Thoracic aorta (tissue), 2 donors: Measurements from ENCODE around the gene ERMAP. TPM values are rescaled to one million over a fixed set of nuclear protein-coding genes. Genes with fewer than 3 reads are reported as not detected.

Experiments
- ATAC-seq: fragments of 150-250 bp; one replicate; pipeline ENCODE4 v1.8.0; 2017; ENCODE audit warnings: low read depth; ENCODE audit not compliant: insufficient number of reproducible peaks, low FRiP score
- DNase-seq: peaks from one replicate; pipeline ENCODE4 v3.0.0-alpha.2; 2020; ENCODE audit warnings: low spot score
- H3K27ac ChIP-seq, 2 donors: fragments of 200-600 bp; sonication (generic); 1 replicate in 1 of 2; 2 replicates in 1 of 2; pipeline ENCODE4 v1.5.1; 2016; ENCODE audit warnings: mild to moderate bottlenecking in 2 of 2, moderate library complexity in 2 of 2
- H3K27me3 ChIP-seq: fragments of 200-600 bp; sonication (generic); replicated peaks from 2 replicates; pipeline ENCODE4 v1.6.0; 2016; ENCODE audit warnings: mild to moderate bottlenecking; ENCODE audit not compliant: insufficient read depth
- H3K36me3 ChIP-seq: fragments of 200-600 bp; sonication (generic); one replicate; pipeline ENCODE4 v1.5.1; 2016
- H3K4me1 ChIP-seq, 2 donors: fragments of 200-600 bp; sonication (generic); 1 replicate in 1 of 2; 2 replicates in 1 of 2; pipeline versions ENCODE4 v1.5.1 to v1.6.0; 2016; ENCODE audit warnings: low read depth in 2 of 2, mild to moderate bottlenecking in 1 of 2; ENCODE audit not compliant: control insufficient read depth in 1 of 2
- H3K4me3 ChIP-seq: fragments of 200-600 bp; sonication (generic); 2 replicates; pipeline ENCODE4 v1.5.1; 2016; ENCODE audit warnings: mild to moderate bottlenecking
- H3K9me3 ChIP-seq: fragments of 200-600 bp; sonication (generic); 2 replicates; pipeline ENCODE4 v1.5.1; 2016
- total RNA-seq, 2 donors: library from RNA; depleted of rRNA; stranded (reverse); fragments of >200 nt; gene quantifications; one replicate each; pipeline versions ENCODE4 v1.1.0 to v1.2.3, GENCODE V29; 2016
- TF ChIP-seq, protein P1 (sequence below): fragments of 200-600 bp; sonication (generic); IDR thresholded peaks from one replicate; pipeline ENCODE4 v1.5.1; 2019; ENCODE audit warnings: antibody characterized with exemption

Gene ERMAP
- total RNA-seq, 2 donors from 2014 or later = 7.0 to 18.0 TPM

- no peak for ATAC-seq
- Histone ChIP-seq H3K27ac (no peak overlapping the region), H3K27me3 (no peaks in the 10 kb centered on the region), H3K36me3 (no peaks in the 10 kb centered on the region), H3K9me3 (no peaks in the 10 kb centered on the region), H3K4me3 (no peak overlapping the region), H3K4me1 (no peaks in the 10 kb centered on the region)
- TF ChIP-seq, protein P1, sequence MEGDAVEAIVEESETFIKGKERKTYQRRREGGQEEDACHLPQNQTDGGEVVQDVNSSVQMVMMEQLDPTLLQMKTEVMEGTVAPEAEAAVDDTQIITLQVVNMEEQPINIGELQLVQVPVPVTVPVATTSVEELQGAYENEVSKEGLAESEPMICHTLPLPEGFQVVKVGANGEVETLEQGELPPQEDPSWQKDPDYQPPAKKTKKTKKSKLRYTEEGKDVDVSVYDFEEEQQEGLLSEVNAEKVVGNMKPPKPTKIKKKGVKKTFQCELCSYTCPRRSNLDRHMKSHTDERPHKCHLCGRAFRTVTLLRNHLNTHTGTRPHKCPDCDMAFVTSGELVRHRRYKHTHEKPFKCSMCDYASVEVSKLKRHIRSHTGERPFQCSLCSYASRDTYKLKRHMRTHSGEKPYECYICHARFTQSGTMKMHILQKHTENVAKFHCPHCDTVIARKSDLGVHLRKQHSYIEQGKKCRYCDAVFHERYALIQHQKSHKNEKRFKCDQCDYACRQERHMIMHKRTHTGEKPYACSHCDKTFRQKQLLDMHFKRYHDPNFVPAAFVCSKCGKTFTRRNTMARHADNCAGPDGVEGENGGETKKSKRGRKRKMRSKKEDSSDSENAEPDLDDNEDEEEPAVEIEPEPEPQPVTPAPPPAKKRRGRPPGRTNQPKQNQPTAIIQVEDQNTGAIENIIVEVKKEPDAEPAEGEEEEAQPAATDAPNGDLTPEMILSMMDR = no peak
- no peak for DNase-seq
Observed at GRCh38 chr1:42873670-42874069, 56.7 kb downstream of the ERMAP start.

DNA sequence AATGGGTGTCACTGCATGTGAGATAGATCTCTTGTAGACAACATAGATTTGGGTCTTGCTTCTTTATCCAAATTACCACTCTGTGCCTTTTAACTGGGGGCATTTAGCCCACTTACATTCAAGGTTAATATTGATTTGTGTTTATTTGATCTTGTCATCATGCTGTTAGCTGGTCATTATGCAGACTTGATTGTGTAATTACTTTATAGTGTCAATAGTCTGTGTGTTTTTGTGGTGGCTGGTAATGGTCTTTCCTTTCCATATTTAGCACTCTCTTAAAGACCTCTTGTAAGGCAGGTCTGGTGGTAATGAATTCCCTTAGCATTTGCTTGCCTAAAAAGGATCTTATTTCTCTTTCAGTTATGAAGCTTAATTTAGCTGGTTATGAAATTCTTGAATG, 59.1 kb downstream of the ERMAP start:
- no peak for ATAC-seq

DNA sequence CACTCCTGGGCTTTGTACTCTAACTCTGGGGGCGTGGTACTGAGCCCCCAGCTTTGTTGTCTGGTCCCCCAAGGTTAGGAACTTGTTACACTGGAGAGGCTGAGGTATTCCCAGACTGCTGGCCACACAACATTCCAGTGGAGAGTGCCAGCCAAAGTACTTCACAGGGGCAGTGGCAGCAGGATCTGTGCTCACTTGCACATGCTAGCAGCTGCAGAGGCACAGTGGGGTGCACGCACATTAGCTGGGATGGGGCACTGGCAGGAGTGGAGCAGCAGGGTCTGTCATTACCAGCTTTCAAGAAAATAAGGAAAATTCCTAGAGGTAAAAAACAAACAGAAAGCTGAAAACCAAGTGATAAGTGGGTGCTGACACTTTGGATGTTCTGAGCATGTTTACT, 60.5 kb downstream of the ERMAP start:
- Histone ChIP-seq H3K4me3 (no peak overlapping the region), H3K9me3 (no peaks in the 10 kb centered on the region), H3K4me1 (no peaks in the 10 kb centered on the region), H3K27me3 (no peaks in the 10 kb centered on the region), H3K27ac (no peak overlapping the region), H3K36me3 (no peaks in the 10 kb centered on the region)
- DNase-seq = no peak
- TF ChIP-seq, protein P1 = no peak
- no peak for ATAC-seq

More for the DNA sequence above, 59.1 kb downstream of the ERMAP start:
- Histone ChIP-seq H3K4me3 (no peak overlapping the region), H3K4me1 (no peaks in the 10 kb centered on the region), H3K36me3 (no peaks in the 10 kb centered on the region), H3K27ac (no peak overlapping the region), H3K9me3 (no peaks in the 10 kb centered on the region), H3K27me3 (no peaks in the 10 kb centered on the region)
- TF ChIP-seq, protein P1 = no peak
- DNase-seq = no peak

DNA sequence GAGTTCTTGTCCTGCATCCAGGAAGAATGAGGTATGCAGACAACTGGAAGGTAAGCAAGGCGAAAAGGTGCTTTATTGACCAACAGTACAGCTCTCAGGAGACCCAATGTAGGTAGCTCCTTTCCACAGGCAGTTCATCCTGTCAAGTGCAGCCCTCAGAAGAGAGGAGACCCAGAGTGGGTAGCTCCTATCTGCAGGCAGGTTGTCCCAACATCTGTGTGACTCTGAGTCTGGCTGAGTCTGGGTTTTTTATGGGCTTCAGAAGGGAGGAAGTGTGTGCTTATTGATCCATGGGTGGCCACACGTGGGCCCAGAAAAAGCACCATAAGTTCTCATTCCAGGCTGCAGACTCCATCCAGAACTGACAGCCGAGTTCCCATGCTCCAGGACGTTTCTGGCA, 63.5 kb downstream of the ERMAP start:
- H3K4me1 ChIP-seq = no peaks in the 10 kb centered on the region
- TF ChIP-seq, protein P1 = no peak
- H3K4me3 ChIP-seq = no peak overlapping the region
- no peak overlapping the region for H3K27ac ChIP-seq
- no peak for DNase-seq
- ATAC-seq = no peak
- H3K36me3 ChIP-seq = no peaks in the 10 kb centered on the region
- H3K9me3 ChIP-seq = no peaks in the 10 kb centered on the region
- H3K27me3 ChIP-seq = no peaks in the 10 kb centered on the region

GRCh38 chr1:42886046-42886739, 69.3 kb downstream of the ERMAP start:
- no peaks in the 10 kb centered on the region for H3K9me3 ChIP-seq
- TF ChIP-seq, protein P1 = no peak
- no peaks in the 10 kb centered on the region for H3K36me3 ChIP-seq
- no peak overlapping the region for H3K27ac ChIP-seq
- DNase-seq (no peak), ATAC-seq (no peak)
- no peaks in the 10 kb centered on the region for H3K4me1 ChIP-seq
- H3K4me3 ChIP-seq = no peak overlapping the region
- no peaks in the 10 kb centered on the region for H3K27me3 ChIP-seq
